Measurements from ENCODE around the gene TMEM145.

TMEM145 gene

DNA sequence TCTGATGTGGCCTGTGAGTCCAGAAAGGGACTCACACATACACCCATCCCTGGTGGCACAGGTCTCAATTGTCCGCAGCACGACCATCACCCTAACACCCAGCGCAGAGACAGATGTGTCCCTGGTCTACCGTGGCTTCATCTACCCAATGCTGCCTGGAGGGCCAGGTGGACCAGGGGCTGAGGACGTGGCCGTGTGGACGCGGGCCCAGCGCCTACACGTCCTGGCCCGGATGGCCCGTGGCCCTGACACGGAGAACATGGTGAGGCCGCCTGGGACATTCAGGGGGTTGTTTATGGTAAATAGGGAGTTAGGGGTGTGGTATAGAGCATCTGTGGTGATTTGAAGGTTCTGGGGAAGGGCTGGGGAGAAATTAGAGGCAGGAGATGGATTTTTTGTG, 35.1 kb downstream of the TMEM145 start:
- in situ Hi-C loops (cut with HindIII; ENCODE audit: low sequenced_read_pairs), result no loop called here

GRCh38 chr19:42349378-42350107, 36.4 kb downstream of the TMEM145 start:
- no peak for TF ChIP-seq CTCF (IDR thresholded peaks at IDR 0.05; ENCODE audit: low read depth, low read length)
- H3K4me3 ChIP-seq (ENCODE audit: low read depth, low read length), result no peak overlapping the region
- no peak for DNase-seq (ENCODE audit: low read depth, low spot score)
- in situ Hi-C loops (cut with HindIII; ENCODE audit: low sequenced_read_pairs), result no loop called here

More for the DNA sequence above, 35.1 kb downstream of the TMEM145 start:
- no peak for DNase-seq (ENCODE audit: low read depth, low spot score)
- no peak overlapping the region for H3K4me3 ChIP-seq (ENCODE audit: low read depth, low read length)
- TF ChIP-seq CTCF (IDR thresholded peaks at IDR 0.05; ENCODE audit: low read depth, low read length), result no peak

DNA sequence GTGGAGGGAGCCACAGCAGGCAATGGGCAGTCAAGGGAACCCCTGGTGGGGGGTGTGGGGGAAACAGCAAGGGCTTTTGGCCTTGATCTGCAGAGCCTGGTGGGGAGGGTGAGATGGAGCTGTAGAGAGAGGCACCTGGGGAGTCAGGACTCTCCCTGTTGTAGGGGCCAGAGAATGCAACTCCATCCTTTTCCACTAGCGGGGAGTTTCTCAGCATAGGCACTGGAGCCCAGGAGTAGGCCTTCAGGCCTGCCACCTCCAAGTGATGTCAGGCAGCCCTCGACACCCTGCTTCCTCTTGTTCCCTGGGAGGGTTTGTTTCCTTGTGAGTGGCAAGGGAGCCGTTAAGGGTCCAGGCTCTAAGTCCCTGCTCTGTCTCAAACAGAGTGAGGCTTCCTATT, 37.3 kb downstream of the TMEM145 start:
- in situ Hi-C loops (cut with HindIII; ENCODE audit: low sequenced_read_pairs), result no loop called here
- no peak for TF ChIP-seq CTCF (IDR thresholded peaks at IDR 0.05; ENCODE audit: low read depth, low read length)
- H3K4me3 ChIP-seq (ENCODE audit: low read depth, low read length), result no peak overlapping the region
- DNase-seq (ENCODE audit: low read depth, low spot score), result no peak

DNA sequence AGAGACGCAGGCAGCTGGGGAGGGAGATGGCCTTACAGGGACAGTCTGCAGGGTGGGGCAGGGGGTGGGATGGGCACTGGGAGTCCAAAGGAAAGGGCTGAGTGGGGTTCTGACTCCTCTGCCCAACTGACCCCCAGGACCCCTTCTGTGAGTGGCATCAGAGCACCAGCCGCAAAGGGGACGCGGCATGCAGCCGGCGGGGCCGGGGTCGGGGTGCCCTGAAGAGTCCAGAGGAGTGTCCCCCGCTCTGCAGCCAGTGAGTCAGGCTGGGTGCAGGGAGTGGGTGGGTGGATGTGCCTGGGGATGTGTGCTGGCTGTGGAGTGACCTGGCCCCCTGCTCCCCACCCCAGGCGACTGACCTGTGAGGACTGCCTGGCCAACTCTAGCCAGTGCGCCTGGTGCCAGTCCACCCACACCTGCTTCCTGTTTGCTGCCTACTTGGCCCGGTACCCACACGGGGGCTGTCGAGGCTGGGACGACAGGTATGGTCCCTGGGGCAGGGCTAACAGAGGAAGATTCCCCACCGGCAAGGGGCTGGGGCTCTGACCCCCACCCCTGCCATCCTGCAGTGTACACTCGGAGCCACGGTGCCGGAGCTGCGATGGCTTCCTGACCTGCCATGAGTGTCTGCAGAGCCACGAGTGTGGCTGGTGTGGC, 38.1 kb downstream of the TMEM145 start:
- no peak for TF ChIP-seq CTCF (IDR thresholded peaks at IDR 0.05; ENCODE audit: low read depth, low read length)
- in situ Hi-C loops (cut with HindIII; ENCODE audit: low sequenced_read_pairs), result no loop called here
- H3K4me3 ChIP-seq (ENCODE audit: low read depth, low read length), result no peak overlapping the region
- no peak for DNase-seq (ENCODE audit: low read depth, low spot score)

GRCh38 chr19:42352301-42353259, 39.5 kb downstream of the TMEM145 start:
- in situ Hi-C loops (cut with HindIII; ENCODE audit: low sequenced_read_pairs), result no loop called here
- H3K4me3 ChIP-seq (ENCODE audit: low read depth, low read length), result no peak overlapping the region
- DNase-seq (ENCODE audit: low read depth, low spot score), result peak; percentile 11
- TF ChIP-seq CTCF (IDR thresholded peaks at IDR 0.05; ENCODE audit: low read depth, low read length), result no peak

- in situ Hi-C loops (cut with HindIII; ENCODE audit: low sequenced_read_pairs), result no loop called here
- TF ChIP-seq CTCF (IDR thresholded peaks at IDR 0.05; ENCODE audit: low read depth, low read length), result no peak
- no peak for DNase-seq (ENCODE audit: low read depth, low spot score)
- H3K4me3 ChIP-seq (ENCODE audit: low read depth, low read length), result no peak overlapping the region
These were observed 40.4 kb downstream of the TMEM145 start for GRCh38 chr19:42353341-42354015.
